Measurements from ENCODE around the gene CNN3. TPM values are rescaled to one million over a fixed set of nuclear protein-coding genes. Genes with fewer than 3 reads are reported as not detected.

Gene CNN3
- total RNA-seq, 1 experiment from 2014 or later = 260 TPM

DNA sequence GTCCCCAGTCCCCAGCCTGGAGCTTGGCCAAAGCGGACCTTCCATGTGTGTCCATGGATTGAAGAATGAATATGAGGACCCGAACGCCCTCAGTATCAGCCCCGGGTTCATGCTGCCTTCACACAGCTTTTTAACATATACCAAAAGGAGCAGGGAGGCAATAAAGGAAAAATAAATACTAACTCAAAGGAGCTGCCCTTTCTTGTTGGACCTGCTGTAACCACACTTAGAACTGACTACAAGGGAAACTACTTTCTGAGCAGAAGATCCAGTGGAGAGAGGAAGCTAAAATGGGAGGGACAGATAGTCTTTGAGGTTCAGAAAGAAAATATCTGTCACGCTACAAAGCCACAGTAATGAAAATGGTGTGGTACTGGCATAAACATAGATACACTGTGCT is 48.6 kb downstream of the CNN3 start:
- no peaks in the 10 kb centered on the region for H3K4me1 ChIP-seq (ENCODE audit: insufficient read depth, low read length, poor library complexity, severe bottlenecking)
- H3K27ac ChIP-seq (ENCODE audit: low read depth, low read length, poor library complexity, severe bottlenecking) = no peak overlapping the region
- H3K4me3 ChIP-seq (ENCODE audit: low read depth, low read length, poor library complexity, severe bottlenecking) = no peak overlapping the region
- ChIA-PET POLR2A (ENCODE audit: low non-redundant PET) (no interaction called here), CTCF (no interaction called here)
- no TSS peak for BruUV-seq (replicated peaks)
- intact Hi-C loops (cut with micrococcal nuclease; ENCODE audit: unreplicated experiment) = no loop called here
- no peaks in the 10 kb centered on the region for H3K36me3 ChIP-seq (ENCODE audit: insufficient read depth, low read length, poor library complexity, severe bottlenecking)
- DNase-seq (ENCODE audit: low spot score) = no peak
- TF ChIP-seq CTCF (conservative IDR thresholded peaks at IDR 0.05; ENCODE audit: low read depth, low read length) (no peak), EZH2 (IDR thresholded peaks at IDR 0.05; ENCODE audit: borderline replicate concordance, low read depth, low read length, poor library complexity, severe bottlenecking) (no peak)
- H3K27me3 ChIP-seq (replicated peaks; ENCODE audit: insufficient read depth, low read depth, low read length, poor library complexity) = no peaks in the 10 kb centered on the region
- no peaks in the 10 kb centered on the region for H3K9me3 ChIP-seq (ENCODE audit: low read depth, low read length, poor library complexity, severe bottlenecking)

DNA sequence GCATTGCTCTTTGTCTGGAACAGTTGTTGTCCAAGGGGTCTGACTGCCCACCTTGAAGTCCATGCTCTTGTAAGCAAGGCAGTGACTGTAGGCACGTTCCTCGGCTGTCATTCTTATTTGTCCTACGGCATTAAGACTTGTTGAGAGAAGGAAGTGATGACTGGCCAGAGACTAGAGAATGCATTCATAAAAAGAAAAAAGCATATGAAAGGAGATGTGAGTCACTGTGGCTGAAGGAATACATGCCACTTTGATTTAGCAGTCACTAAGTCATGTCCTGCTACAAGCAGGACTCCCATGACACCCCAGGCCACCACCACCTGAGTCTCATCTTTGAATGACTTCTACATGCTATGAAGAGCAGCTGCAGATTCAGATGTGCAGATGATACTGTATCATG is 50.5 kb downstream of the CNN3 start:
- Histone ChIP-seq H3K36me3 (ENCODE audit: insufficient read depth, low read length, poor library complexity, severe bottlenecking) (no peaks in the 10 kb centered on the region), H3K27me3 (replicated peaks; ENCODE audit: insufficient read depth, low read depth, low read length, poor library complexity) (no peaks in the 10 kb centered on the region), H3K9me3 (ENCODE audit: low read depth, low read length, poor library complexity, severe bottlenecking) (no peaks in the 10 kb centered on the region), H3K27ac (ENCODE audit: low read depth, low read length, poor library complexity, severe bottlenecking) (no peak overlapping the region), H3K4me1 (ENCODE audit: insufficient read depth, low read length, poor library complexity, severe bottlenecking) (no peaks in the 10 kb centered on the region), H3K4me3 (ENCODE audit: low read depth, low read length, poor library complexity, severe bottlenecking) (no peak overlapping the region)
- TF ChIP-seq EZH2 (IDR thresholded peaks at IDR 0.05; ENCODE audit: borderline replicate concordance, low read depth, low read length, poor library complexity, severe bottlenecking) (no peak), CTCF (conservative IDR thresholded peaks at IDR 0.05; ENCODE audit: low read depth, low read length) (no peak)
- POLR2A ChIA-PET (ENCODE audit: low non-redundant PET) = no interaction called here
- CTCF ChIA-PET = no interaction called here
- no TSS peak for BruUV-seq (replicated peaks)
- intact Hi-C loops (cut with micrococcal nuclease; ENCODE audit: unreplicated experiment) = no loop called here
- DNase-seq (ENCODE audit: low spot score) = no peak

GRCh38 chr1:94875794-94876193 is 51.1 kb downstream of the CNN3 start:
- H3K27ac ChIP-seq (ENCODE audit: low read depth, low read length, poor library complexity, severe bottlenecking) = no peak overlapping the region
- ChIA-PET CTCF (no interaction called here), POLR2A (ENCODE audit: low non-redundant PET) (no interaction called here)
- no peak for DNase-seq (ENCODE audit: low spot score)
- H3K36me3 ChIP-seq (ENCODE audit: insufficient read depth, low read length, poor library complexity, severe bottlenecking) = no peaks in the 10 kb centered on the region
- no peaks in the 10 kb centered on the region for H3K9me3 ChIP-seq (ENCODE audit: low read depth, low read length, poor library complexity, severe bottlenecking)
- no peaks in the 10 kb centered on the region for H3K4me1 ChIP-seq (ENCODE audit: insufficient read depth, low read length, poor library complexity, severe bottlenecking)
- no TSS peak for BruUV-seq (replicated peaks)
- intact Hi-C loops (cut with micrococcal nuclease; ENCODE audit: unreplicated experiment) = no loop called here
- H3K4me3 ChIP-seq (ENCODE audit: low read depth, low read length, poor library complexity, severe bottlenecking) = no peak overlapping the region
- no peaks in the 10 kb centered on the region for H3K27me3 ChIP-seq (replicated peaks; ENCODE audit: insufficient read depth, low read depth, low read length, poor library complexity)
- TF ChIP-seq EZH2 (IDR thresholded peaks at IDR 0.05; ENCODE audit: borderline replicate concordance, low read depth, low read length, poor library complexity, severe bottlenecking) (no peak), CTCF (conservative IDR thresholded peaks at IDR 0.05; ENCODE audit: low read depth, low read length) (no peak)
